Limb (tissue), 2 donors: ENCODE data around the gene CDK5.

Experiments used
- DNase-seq, 2 donors: peaks; one replicate each; pipeline ENCODE4 v3.0.0-alpha.2; 2016; ENCODE audit errors: extremely low spot score in 2 of 2

The CDK5 gene

DNA sequence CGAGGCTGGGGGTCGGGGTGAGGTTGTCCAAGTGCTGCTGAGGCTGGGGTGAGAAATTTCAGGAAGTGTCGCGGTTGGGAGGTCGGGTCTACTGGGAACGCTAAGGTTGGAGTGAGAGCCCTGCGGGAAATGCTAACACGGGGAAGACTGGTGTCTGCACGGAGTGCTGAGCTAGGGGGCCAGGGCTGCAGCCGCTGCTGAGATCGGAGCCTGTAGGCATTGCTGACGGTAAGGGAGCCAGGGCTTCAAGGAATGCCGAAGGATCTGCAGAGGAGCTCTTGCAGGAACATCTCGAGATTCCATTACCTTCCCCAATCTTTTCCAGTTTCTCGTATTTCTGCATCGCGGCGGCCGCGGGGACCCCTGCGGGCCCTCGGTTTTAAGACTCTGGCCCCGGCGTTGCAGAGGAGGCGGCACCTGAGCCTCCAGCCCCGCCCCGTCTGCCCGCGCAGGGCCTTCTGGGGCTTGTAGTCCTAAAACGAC, at the start of gene CDK5:
CDK5 (minus strand) TSS at position 392 of the 483 bp plus-strand sequence; CDS start at position 343, 49 bp downstream.
- peak in 1 of 2 donors; percentile 49 for DNase-seq

DNA sequence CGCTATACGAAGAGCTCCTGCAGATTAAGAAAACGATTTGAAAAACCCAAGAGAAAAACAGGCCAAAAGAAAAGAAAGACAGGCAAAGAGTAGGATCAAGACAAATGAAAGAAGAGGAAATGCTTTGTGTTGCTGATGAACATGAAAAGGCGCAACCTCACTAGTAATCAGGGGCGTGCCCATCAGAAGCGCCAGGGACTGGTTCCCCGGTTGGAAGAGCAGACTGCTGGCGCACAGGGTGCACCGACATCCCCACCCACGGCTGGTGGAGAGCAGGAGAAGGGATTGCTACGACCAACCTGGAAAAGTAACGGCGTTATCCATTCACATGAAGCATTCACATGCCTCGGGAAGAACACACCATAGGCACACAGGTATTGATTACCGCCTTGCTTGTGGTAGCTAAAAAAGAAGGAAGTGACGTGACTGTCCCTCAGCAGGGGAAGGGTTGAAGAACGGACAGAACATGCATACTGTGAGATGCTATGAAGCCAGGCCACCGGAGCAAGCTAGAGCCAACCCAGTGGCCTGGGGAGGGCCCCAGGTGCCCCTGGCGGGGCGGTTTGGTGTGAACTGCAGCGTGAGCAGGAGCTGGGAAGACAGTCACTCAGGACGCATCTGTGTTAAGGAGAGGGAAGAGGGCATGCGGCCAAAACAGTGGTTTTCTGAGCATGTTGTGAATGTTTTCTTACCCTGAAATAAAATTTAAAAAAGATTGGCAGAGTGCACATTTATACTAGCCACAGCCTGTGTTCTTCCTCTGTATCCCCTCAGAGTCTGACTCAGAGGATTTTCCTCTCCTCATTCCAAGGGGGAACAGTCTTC, 46.9 kb upstream of the CDK5 start:
- DNase-seq: no peak

DNA sequence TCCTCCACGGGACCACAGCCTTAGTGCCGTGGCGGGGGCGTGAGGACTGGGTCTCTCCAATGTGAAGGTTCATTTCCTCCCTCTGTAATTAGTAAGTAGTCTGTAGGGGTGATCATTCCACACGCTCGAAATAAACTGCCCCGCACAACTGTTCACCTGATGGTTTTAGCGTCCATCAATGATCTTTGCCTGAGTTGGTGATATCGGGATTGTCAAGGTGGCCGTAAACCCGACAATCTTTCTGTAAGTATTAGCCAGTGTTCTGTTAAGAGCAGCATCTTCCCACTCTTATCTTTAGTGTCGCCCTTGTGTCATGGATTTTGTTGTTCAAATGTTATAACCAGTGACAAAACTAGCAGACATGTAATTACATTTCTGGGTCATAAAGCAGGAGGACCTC, 46.3 kb upstream of the CDK5 start:
- no peak for DNase-seq

DNA sequence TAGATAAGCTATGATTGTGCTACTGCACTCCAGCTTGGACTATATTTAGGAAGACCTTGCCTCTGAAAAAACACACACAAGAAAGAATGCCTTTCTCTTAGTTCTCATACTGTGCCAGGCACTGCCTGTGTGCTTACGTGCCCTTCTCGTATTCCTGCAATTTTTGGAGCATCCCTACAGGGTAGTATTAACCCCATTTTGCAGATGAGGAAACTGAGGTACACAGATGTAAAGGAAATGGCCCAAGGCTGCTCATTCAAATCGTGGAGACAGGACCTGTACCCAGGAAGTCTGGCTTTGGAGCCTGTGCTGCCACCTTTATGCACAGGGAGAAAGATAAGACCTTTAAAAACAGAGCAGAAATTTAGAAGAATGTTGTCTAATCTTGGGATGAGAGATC, 45.3 kb upstream of the CDK5 start:
- DNase-seq: no peak

DNA sequence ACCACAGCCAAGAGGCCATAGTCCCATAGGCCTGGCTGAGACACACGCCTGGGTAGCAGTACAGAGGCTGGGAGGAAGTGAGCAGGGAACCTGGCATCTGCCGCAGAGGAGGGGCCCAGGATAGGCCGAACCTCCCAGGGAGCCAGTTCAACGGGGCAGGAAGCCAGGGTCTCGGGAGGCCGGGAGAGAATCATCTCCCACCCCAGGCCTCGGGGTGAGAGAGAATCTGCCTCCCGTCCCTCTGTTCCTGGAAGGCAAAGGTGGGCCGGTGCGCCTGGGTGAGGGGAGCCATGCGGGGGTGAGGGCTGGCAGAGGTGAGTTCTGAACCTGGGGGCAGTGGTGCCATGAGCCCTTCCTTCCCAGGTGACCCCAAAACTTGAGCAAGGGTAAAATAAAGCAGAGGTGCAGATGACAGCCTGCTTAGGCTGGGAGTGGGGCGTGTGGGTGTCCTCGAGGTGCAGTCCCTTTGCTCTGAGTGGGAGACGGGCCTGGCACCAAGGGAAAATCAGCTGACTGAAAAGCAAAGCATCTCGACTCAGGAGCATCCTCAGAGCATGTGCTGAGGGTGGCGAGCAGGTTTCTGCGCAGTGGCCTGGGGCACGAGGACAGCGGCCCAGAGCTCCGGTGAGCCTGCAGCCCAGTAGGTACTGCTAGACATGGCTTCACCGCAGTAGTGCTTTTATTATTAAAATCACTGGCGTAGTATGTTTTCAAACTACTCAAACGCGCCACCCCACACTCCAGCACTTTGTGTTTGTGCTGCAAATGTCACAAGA, 44.1 kb upstream of the CDK5 start:
- DNase-seq: no peak

DNA sequence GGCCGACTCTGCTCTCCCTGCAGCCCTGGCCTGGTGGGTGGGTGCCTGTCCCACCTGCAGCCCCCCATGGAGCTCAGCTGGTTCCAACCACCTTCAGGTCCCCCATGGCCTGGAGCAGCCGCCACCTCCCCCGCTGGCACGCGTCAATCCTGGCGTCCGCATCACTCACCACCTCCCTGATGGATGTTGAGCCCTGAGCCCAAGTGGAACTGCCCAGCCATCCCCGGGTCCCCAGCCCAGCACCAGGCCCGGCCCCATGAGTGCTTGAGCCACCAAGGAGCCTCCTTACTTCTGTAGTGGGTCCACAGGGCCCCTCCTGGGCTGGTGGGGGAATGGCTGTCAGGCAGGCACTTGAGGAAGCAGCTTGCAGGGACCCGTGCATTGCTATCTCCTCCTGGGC, 43.2 kb upstream of the CDK5 start:
- DNase-seq: no peak

DNA sequence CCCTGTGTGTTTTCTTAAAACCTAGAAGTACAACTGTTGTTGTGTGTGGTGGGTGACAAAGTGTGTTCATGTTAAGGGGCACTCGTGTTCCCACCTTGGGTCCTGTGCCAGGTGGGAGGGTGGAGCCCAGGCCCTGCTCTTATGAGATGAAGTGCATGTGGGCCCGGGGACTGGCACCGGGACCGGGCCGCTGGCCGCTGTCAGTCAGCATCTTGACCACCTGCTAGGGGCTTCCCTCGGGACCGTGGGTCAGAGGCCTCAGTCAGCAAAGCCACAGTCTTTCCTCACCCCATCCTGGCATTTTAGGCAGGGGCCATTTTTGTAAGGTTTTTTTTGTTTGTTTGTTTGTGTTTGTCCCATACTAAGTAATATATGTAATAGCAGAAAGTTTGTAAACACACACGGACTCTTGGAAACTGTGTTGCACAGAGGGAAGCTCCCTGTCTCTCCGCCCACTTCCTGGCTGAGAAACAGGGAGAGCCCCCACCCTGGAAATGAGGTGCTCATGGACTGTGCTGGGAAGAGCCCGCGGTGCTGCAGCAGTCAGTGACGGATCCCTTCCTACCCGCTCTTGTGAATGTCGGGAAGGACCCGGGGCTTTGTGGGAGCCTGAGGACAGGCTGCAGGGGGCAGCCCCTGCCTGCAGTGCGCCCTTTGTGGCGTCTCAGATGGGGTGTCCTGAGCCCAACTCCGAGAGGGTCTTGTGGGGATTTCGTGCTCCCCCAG, 42.0 kb upstream of the CDK5 start:
- DNase-seq: no peak

DNA sequence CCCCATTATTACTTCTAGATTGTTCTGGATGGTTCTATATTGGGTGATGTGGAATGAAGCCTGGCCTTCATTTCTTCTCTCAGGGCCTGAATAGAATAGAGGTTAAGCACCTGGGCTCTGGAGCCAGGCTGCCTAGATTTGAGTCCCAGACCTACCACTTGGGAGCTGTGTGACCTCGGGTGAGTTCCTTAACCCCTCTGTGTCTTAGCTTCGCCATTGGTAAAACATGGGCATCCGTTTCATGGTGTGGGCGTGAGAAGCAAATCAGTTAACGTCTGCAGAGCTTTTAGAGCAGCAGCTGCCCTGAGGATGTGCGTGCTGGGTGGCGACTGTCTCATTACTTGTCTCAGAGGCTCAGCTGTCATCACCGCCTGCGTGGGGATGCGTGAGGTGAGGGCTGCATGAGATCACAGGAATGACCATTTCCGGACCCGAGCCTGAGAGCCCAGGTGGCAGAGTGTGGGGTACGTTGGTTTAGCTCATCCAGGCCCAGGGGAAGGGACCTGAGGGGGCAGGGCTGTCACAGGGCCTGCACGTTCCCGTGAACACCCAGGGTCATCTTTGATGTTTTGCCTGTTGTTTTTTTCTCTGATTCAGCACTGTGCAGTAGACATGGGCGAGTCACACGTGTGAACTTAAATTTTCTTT, 38.3 kb upstream of the CDK5 start:
- DNase-seq: no peak

DNA sequence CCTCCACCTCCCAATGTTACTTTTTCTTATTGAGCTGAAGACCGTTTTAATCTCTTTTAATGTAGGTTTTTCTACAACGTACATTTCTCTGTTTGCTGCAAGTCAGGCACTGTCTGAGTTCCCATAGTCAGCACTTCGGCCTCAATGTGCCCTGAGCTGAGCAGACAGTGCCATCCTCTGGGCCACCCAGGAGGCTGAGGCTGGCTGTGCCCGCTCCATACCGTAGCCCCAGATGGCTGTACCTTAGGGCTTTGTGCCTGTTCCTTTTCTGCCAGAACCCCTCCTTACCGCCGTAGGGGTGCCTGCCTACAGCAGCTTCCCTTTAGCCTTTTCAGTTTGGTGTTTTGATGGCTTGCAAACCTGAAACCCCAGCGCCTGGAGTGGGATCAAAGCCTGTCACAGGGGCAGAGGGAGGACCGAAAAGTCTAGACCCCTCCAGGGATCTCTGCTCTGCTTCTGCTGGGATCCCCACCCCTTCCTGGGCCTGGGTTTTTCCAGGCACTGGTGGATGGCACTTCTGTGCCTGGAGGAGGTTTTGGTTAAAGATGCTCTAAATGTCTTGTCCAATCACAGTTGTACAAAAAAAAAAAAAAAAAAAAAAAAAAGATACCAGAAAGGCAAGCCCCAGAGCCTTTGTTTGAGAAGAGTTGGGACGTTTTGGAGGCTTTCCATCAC, 37.6 kb upstream of the CDK5 start:
- no peak for DNase-seq

DNA sequence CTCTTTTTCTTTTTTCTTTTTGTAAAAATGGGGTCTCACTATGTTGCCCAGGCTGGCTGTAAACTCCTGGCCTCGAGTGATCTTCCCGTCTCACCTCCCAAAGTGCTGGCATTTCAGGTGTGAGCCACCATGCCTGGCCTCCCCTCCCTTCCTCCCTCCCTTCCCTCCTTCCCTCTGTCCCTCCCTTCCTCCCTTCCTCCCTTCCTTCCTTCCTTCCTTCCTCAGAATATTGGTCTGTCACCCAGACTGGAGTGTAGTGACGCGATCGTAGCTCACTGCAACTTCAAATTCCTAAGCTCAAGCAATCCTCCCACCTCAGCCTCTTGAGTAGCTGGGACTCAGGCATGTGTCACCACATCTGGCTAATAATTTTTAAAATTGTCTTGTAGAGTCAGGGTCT, 37.0 kb upstream of the CDK5 start:
- no peak for DNase-seq

DNA sequence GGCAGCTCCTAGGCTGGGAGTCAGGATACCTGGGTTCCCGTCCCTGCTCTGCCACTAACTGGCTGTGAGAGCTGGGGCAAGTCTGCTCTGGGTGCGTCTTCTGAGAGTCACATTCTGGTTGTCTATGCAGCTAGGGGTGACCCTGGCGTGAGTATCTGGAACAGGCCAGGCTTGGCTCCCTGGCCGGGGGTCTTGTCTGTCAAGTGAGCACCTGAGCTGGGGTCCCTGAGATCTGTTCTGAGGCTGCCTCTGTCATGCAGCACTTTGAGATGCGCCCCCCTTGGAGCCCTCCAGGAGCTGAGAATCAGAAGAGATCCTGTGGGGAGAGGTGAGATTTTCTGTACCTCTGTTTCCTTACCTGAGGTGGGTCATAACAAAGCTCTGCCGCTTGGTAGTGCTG, 36.1 kb upstream of the CDK5 start:
- DNase-seq: no peak

DNA sequence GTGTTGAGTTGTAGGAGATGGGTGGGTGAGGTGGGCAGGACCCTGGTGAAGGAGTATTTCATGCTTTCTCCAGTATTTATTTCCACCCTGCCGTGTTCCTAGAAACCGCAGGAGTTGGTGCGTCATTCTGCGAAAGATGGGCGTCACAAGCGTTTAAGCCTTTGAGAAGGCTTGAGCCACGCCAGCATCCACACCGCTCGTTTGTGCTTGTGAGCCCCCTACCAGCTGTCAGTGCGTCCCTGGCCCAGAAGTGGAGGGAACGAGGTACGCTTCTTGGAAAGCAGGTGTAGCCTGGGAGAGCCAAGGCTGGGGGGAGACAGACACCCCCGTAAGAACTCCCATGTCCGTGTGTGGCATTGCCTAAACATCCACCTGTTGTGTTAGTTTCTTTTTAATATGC, 34.3 kb upstream of the CDK5 start:
- DNase-seq: no peak

DNA sequence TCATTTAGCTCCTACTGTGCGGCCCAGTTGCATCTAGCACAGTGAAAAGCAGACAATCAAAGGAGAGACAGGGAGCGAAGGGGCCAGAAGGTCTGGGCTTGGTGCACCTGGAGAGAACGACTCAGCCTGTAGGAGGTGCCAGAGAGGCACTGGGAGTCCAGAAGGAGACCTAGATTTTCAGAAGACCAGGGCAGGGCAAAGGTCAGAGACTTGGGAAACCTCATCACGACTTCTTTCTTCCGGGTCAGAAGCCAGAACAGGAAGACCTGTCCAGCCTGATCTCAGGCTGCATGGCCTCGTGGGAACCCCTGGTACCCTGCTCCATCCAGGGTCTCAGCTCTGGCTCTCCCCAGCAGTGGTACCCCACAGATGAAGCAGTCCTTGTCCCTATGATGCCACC, 33.7 kb upstream of the CDK5 start:
- DNase-seq: no peak

DNA sequence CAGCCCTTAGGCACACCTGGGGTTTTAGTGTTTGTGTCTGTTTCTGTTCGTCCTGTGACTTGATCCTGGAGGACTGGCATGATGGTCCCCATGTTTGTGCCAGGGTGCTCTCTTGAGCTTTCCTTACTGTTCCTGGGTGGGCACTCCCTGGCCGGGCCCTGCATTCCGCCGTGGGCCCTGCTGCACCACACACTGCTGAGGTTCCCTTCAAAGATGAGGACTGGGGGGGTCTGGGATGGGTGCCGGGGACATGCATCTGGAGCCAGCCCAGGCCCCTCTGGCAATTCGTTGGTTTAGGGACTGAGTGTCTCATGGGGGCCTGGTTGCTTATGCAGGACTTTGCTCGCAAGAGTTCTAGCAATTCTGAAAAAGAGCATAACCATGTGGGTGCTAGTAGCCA, 33.3 kb upstream of the CDK5 start:
- no peak for DNase-seq

DNA sequence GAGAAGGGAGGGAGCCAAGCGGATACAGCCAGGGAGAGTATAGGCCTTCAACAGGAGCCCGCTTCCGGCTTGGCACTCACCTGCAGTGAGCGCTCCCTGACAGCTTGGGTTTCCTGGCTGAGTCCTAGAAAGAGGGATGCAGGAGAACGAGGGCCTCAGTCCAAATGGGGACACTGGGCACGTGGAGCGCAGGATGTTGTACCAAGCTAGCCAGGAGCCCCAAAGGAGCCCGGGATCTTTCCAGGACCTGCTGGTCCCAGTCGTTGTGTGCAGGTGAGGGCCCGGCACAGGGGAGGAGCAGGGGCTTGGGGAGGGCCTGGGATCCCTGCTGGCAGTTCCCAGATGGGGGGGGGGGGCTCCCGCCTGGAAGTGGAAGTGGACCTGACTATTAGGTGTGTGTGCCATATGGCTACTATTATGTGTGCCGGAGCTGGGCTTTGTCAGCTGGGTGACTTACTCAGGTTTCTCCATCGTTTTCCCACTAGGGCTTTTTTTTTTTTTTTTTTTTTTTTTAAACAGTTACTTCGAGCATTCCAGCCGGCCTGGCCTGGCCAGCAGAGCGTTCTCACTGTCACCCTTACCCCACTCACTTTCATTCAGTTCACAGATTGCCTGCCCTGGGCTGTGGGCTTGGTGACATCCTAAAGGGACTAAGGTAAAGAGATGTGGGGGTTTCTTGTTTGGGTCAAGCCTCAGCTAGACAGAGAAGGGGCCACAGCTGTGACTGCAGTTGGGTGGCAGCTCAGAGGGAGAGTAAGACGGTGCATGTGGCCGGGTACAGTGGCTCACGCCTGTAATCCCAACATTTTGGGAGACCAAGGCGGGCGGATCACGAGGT, 32.4 kb upstream of the CDK5 start:
- DNase-seq: no peak

DNA sequence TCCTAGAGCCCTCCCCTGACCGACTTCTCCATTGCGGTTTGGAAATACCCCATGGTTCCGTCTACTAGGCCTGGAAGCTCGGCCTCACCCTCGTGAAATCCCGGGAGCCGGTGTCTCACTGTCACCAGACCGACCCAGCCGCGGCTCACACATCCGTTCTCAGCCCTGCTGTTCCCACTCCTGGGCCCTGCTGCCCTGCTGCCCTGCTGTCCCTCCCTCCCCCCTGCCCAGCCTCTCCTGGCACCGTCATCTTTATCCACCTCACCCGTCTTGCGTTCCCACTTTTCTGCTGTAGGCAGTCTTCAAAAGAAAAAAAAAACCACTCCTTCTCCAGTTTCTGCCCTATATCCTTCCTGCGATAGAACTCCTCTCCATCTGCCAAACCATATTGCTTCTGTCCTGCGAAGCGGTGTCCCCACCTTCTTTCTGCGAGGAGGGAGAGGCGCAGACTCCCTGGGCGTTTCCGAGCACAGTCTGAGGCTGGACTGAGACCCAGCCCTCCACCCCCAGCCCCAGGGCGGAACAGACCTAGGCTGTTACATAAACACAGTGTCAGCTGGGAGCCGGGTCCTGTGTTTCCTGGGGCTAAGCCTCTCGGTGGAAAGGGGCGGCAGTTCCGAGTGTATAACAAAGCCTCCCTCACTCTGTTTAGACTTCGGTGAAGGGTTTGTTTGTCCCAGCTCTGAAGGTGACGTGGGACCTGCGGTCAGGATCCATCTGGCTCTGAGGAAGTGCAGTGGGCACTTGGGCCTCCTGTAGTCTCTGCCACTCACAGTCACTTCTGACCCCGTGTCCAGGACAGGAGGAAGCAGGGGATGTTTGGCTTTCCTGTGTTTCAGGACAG, 31.4 kb upstream of the CDK5 start:
- peak in 1 of 2 donors; percentile 63 for DNase-seq

DNA sequence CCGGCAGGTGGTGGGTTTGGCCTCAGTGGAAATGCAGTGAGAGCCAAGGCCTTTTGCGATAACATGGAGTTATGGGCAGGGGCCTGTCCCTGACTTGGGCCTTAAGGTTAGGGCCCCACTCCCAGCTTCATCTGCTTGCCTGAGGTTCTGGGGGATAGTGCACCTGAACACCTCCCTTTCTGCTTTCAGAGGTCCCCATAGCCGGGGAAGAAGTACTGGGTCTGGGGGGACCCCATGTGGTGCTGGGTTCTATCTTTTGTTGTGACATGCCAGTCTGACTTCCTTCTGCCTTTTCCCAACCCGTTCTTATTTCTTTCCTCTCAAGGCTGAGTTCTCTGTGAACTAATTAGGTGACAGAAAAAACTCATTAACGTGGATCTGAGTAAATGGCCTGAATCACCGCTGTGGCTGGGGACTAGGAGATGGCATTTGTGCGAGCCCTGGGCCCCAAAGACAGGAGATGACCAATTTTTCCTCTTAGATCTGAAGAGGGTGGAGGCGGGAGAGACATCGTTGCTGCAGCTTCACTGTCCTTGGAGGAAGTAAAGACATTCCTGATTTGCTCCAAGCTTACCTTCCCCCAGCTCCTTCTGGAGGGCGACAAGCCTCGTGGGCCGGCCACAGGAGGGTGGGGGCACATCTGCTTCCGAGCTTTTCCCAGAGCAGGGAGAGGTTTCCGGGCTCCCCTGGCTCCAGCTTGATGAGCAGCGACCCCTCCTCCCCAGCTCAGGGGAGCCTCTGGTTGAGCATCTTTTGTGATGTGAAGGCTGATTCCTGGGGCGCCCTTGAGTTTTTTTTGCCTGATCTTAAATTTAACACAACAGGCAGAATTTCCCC, 30.5 kb upstream of the CDK5 start:
- DNase-seq: no peak
